ENCODE measurements around the gene DNAJC7. TPM values are rescaled to one million over a fixed set of nuclear protein-coding genes. Genes with fewer than 3 reads are reported as not detected.
"Not testable (repeated sequence)": the region's sequence is repeated elsewhere in the genome, so short reads cannot be mapped to it uniquely, and the experiment has no call there.

The DNAJC7 gene
- total and polyA plus RNA-seq, 9 of the 15 experiments (the other 6 are each of a cell fraction or from before 2014, with no cell fraction given): 85.8 to 262 (median 157) TPM

DNA sequence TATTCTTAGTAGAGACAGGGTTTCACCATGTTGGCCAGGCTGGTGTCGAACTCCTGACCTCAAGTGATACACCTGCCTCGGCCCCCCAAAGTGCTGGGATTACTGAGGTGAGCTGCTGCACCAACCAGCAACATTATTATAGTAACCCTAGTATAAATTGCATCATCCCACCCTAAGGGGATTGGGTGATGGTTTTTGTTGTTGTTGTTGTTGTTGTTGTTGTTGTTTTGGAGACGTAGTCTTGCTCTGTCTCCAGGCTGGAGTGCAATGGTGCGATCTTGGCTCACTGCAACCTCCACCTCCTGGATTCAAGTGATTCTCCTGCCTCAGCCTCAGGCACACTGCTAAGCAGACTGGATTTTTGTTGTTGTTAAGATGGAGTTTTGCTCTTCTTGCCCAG, 85.5 kb downstream of the DNAJC7 start:
- POLR2A ChIA-PET: interaction anchor here (1.6 to 2.0 kb wide), 2 partner anchors 154 to 243 kb away, joined by 6 to 9 read pairs; partner anchors contain the start of gene EIF1
- ATAC-seq; H3K36me3 ChIP-seq (ENCODE audit: control insufficient read depth, insufficient read depth, low read length); CTCF ChIA-PET (ENCODE audit: low intra/inter-chr PET ratio); H3K27ac ChIP-seq (ENCODE audit: extremely low read depth, low read depth, low read length); H3K9ac ChIP-seq (ENCODE audit: insufficient read depth in 1 of 2, low read depth in 2 of 2, low read length in 2 of 2); H4K20me1 ChIP-seq (replicated peaks; ENCODE audit: control insufficient read depth, insufficient read depth, low read length); H3K4me2 ChIP-seq (ENCODE audit: insufficient read depth, low read length); H2AFZ ChIP-seq (ENCODE audit: low read depth, low read length); BruUV-seq (replicated peaks); H3K27me3 ChIP-seq (ENCODE audit: control insufficient read depth in 2 of 2, insufficient read depth in 2 of 2, low read length in 2 of 2); H3K9me1 ChIP-seq (ENCODE audit: control insufficient read depth, insufficient read depth, low read length); DNase-seq (ENCODE audit: extremely low read depth in 1 of 4, low spot score in 3 of 4); H3K4me3 ChIP-seq; in situ Hi-C loops (cut with MboI); H3K9me3 ChIP-seq (replicated peaks; ENCODE audit: control insufficient read depth, insufficient read depth, low read depth, low read length); FAIRE-seq: not testable (repeated sequence)
- H3K79me2 ChIP-seq (ENCODE audit: control insufficient read depth, insufficient read depth, low read length): peaks cover 13% of the 10 kb centered on the region; the same call in 2 of the 3 replicates
- TF ChIP-seq CEBPB (tag; IDR thresholded peaks at IDR 0.05) (peak; percentile 30; the same call in 1 of the 2 replicates), CEBPG (CRISPR knock-in tag; IDR thresholded peaks at IDR 0.05) (peak; percentile 34; the same call in 1 of the 2 replicates), CEBPG (tag; conservative IDR thresholded peaks at IDR 0.05 in 1 of 2, IDR thresholded peaks at IDR 0.05 in 1 of 2) (peak; percentile 32 to 34; a peak in 2 of 4 replicates)
- TF ChIP-seq, protein P1, sequence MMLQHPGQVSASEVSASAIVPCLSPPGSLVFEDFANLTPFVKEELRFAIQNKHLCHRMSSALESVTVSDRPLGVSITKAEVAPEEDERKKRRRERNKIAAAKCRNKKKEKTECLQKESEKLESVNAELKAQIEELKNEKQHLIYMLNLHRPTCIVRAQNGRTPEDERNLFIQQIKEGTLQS (IDR thresholded peaks at IDR 0.05): peak; percentile 72
- TF ChIP-seq, protein P1 (CRISPR knock-in tag; conservative IDR thresholded peaks at IDR 0.05): not testable (repeated sequence)
- H3K4me1 ChIP-seq (replicated peaks in 1 of 2; ENCODE audit: control insufficient read depth in 2 of 2, insufficient read depth in 2 of 2, low read length in 2 of 2): peaks cover 19 to 21% of the 10 kb centered on the region in 2 experiments; a peak in 4 of 5 replicates
- intact Hi-C loops (cut with micrococcal nuclease): loop anchor here (2.0 kb wide), 1 partner anchor 27 kb away; no protein-coding TSS in a partner anchor
- 82% methylated on average over 4 of the region's 4 CpGs for WGBS (ENCODE audit: insufficient coverage, low coverage, missing lambda C conversion rate)
